Progenitor cell of endocrine pancreas (in vitro differentiated cells): Measurements from ENCODE around the gene GRP. TPM values are rescaled to one million over a fixed set of nuclear protein-coding genes. Genes with fewer than 3 reads are reported as not detected.

ENCODE experiments used
- DNase-seq: peaks from one replicate; pipeline ENCODE4 v3.0.0; 2021; ENCODE audit warnings: low spot score; ENCODE audit not compliant: unreplicated experiment
- H3K27ac Mint-ChIP-seq: 2 replicates; pipeline ENCODE4 v1.8.0; 2021; ENCODE audit warnings: mild to moderate bottlenecking, moderate library complexity, mixed read lengths
- H3K27me3 Mint-ChIP-seq: 2 replicates; pipeline ENCODE4 v1.8.0; 2021; ENCODE audit warnings: mixed read lengths
- H3K36me3 Mint-ChIP-seq: 2 replicates; pipeline ENCODE4 v1.8.0; 2022; ENCODE audit warnings: mixed read lengths; ENCODE audit not compliant: insufficient read depth
- H3K4me1 Mint-ChIP-seq: 2 replicates; pipeline ENCODE4 v1.8.0; 2021; ENCODE audit warnings: low read depth, mixed read lengths
- H3K4me3 Mint-ChIP-seq: 2 replicates; pipeline ENCODE4 v1.8.0; 2021; ENCODE audit warnings: low read depth, mild to moderate bottlenecking, moderate library complexity, mixed read lengths
- H3K9me3 Mint-ChIP-seq: 2 replicates; pipeline ENCODE4 v1.8.0; 2021; ENCODE audit warnings: low read depth, mixed read lengths
- total RNA-seq: library from RNA; stranded (reverse); gene quantifications from 2 replicates; pipeline ENCODE4 v1.2.1, GENCODE V29; 2021
- TF ChIP-seq, protein P1 (sequence below): fragments of 200-600 bp; sonication (generic); IDR thresholded peaks from one replicate; pipeline ENCODE4 v1.5.0; 2021; ENCODE audit warnings: antibody characterized with exemption, mild to moderate bottlenecking; ENCODE audit not compliant: unreplicated experiment

The GRP gene
- total RNA-seq, 1 donor from 2014 or later = not detected

DNA sequence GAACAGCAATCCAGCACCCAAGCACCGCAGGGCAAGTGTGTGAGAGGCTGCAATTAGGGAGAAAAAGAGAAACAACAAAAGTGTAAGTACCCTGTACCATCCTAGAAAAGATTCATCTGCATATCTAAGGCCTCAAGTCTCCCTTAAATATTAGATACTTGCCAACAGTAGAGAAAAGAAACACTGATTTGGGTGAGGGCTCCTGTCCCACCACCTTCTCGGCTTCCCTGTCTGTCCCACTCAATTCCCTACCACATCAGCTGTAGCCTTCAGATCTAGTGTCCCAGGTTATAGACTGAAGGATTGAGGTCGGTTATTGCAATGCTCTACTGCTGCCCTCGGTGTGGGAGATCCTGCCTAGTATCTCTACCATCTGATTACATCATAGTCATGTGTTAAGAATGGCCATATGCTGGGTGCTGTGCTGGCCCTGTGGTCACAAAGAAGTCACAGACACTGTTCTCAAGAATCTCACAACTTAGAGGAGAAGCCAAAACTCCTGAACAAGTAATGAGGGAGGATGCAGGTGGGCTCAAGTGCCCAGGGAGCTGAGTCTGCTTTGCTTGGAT, 50.8 kb downstream of the GRP start:
- Mint-ChIP-seq H3K27ac (no peak overlapping the region), H3K27me3 (peaks cover 86% of the 10 kb centered on the region), H3K4me3 (no peak overlapping the region), H3K9me3 (no peaks in the 10 kb centered on the region), H3K4me1 (peaks cover 4% of the 10 kb centered on the region), H3K36me3 (no peaks in the 10 kb centered on the region)
- TF ChIP-seq, protein P1, sequence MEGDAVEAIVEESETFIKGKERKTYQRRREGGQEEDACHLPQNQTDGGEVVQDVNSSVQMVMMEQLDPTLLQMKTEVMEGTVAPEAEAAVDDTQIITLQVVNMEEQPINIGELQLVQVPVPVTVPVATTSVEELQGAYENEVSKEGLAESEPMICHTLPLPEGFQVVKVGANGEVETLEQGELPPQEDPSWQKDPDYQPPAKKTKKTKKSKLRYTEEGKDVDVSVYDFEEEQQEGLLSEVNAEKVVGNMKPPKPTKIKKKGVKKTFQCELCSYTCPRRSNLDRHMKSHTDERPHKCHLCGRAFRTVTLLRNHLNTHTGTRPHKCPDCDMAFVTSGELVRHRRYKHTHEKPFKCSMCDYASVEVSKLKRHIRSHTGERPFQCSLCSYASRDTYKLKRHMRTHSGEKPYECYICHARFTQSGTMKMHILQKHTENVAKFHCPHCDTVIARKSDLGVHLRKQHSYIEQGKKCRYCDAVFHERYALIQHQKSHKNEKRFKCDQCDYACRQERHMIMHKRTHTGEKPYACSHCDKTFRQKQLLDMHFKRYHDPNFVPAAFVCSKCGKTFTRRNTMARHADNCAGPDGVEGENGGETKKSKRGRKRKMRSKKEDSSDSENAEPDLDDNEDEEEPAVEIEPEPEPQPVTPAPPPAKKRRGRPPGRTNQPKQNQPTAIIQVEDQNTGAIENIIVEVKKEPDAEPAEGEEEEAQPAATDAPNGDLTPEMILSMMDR = no peak
- no peak for DNase-seq

DNA sequence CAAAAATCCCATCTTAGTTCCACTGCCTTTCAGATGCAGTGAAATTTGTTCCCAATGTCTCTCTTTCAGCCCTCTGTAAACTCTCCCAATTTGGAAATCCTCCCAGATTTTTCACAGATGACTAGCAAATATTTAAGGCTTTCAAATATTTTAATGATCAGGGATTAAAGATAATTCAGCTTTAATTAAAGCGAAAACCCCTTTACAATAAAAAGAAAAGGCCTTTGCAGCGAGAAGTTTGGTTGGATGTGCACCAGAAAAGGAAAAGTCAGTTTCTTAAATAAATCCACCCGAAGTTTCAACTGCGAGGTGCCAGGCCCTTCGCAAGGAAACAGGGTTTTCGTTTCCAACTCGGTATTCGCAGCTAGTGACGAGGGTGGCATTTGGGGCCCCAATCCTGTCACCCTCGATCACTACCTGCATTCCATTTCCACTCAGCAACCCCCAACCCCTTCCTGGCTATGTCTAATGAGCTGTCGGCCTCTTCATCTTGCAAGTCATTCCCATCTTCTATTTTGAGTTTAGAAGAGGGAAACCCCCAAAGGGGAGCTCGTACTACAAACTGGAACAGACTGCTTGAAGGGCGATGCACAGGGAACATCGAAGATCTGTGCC, 51.8 kb downstream of the GRP start:
- DNase-seq = no peak

DNA sequence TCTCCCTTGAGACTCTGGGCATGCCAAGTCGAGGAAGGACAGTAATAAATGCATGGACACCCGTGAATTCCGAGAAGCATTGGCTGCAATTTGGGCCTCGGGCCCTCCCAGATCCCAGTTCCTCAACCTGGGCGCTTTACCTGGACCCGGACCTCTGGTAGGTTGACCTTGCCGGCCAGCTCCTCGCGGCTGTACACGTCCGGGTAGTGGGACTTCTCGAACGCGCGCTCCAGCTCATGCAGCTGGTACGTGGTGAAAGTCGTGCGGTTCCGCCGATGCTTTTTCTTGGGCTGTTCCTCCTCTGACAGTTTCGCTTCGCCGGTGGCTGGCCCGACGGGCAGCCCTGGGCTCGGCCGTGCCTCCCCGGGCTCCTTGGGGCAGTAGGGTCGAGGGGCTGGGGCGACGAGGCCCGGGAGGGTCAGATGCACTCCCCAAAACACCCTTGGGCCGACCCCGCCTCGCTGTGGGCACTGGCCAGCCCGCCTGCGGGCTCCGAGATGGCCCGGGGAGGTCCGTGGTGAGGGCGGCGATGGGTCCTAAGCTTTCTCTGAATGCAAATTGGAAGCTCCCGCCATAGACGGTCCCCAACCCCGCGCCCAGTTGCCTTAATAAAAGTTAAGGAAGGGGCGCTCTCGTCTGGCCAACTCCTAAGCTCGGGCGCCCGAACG, 52.4 kb downstream of the GRP start:
- TF ChIP-seq, protein P1 = no peak
- Mint-ChIP-seq H3K36me3 (no peaks in the 10 kb centered on the region), H3K9me3 (no peaks in the 10 kb centered on the region), H3K4me1 (peaks cover 4% of the 10 kb centered on the region), H3K27me3 (peaks cover 86% of the 10 kb centered on the region), H3K4me3 (no peak overlapping the region), H3K27ac (no peak overlapping the region)
- DNase-seq = no peak

More for the DNA sequence above, 51.8 kb downstream of the GRP start:
- Mint-ChIP-seq H3K4me1 (peaks cover 4% of the 10 kb centered on the region), H3K4me3 (no peak overlapping the region), H3K27ac (no peak overlapping the region), H3K36me3 (no peaks in the 10 kb centered on the region), H3K9me3 (no peaks in the 10 kb centered on the region), H3K27me3 (peaks cover 86% of the 10 kb centered on the region)
- TF ChIP-seq, protein P1 = no peak

DNA sequence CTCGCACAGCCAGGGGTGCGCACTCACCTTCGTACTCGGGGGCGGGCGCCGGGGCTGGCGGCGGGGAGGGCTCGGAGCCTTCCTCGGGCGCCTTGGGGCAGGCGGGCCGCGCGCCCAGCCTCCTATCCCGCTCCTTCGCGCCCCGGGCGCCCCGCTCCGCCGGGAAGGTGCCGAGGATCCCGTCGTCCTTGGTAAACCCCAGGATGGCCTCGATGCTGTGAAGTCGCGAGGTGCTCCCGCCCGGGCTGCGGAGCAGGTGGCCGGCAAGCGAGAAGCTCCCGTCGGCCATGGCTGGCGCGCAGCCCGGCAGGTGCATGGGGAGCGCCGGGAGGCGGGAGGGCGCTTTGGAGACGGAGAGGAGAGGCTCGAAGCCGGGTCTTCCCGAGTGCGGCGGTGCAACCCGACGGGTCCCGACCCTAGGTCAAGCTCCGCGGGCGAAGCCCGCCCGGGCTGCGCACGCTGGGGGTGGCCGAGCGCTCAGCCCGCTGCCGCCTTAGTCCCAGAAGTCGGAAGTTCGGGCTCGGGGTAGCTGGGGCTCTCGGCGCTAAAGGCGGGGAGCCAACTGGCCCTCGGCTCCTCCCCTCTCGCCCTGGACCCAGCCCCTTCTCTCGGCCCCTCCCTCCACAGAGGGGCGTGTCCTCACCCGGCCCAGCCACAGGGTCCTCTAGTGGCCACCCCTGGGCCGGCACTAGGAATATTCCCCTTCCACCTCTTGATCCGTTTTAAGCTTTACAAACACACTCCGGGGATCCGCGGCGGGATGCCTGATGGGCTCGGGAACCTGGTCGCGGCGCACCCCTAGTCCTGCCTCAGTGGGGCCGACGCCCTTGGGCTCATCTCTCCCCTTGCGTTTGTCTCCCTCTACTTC, 53.2 kb downstream of the GRP start, which contains the start of gene RAX:
Gene RAX (minus strand): TSS at position 564 of the 868 bp plus-strand sequence. CDS start 248 bp downstream, at position 316.
- peak; percentile 60 for DNase-seq
- peaks cover 3% of the 10 kb centered on the region for H3K4me1 Mint-ChIP-seq
- peaks cover 86% of the 10 kb centered on the region for H3K27me3 Mint-ChIP-seq
- no peaks in the 10 kb centered on the region for H3K36me3 Mint-ChIP-seq
- TF ChIP-seq, protein P1 = peak; percentile 59
- no peak within 1 kb of the TSS for H3K27ac Mint-ChIP-seq
- H3K9me3 Mint-ChIP-seq = no peaks in the 10 kb centered on the region
- peak within 1 kb of the TSS; percentile 55 for H3K4me3 Mint-ChIP-seq
